Bone marrow (tissue), 2 donors: ENCODE measurements around the gene UBASH3B.

Source experiments
- DNase-seq, 2 donors: peaks; one replicate each; lab custom pipeline; 2025; lab: John Stamatoyannopoulos, UW

Gene UBASH3B

DNA sequence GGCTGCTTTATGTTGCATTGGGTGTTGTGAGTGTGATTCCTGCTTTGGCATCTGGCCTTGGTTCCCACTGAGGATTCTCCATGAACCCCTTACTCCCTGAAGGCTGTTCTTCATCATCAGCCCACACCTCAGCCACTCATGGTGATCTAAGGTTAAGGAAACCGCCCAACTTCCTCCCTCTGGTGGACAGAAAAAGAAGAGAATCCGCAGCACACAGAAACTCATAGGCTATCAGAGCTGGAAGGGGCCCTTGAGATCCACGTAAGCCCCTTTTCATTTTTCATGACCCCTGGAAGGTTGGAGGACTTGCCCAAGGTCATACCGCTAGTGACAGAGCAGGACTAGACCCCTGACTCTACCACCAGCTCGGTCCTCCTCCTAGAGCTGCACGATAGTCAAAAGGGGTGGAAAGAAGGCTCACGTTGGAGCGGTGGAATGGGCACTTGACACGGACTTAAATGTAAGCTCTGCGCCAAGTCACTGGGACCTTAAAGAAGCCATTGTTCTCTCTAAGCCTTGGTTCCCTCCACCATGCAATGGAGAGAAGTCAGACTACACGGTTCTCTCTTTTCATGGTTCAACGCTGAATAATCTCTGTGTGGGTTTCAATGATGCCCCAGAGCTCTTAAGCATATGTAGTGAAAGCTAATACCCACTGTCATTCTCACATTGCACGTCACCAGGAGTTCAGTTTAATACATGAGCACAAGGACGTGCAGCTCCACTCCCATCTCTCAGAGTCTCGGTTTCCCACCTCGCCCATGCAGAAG is 99.2 kb downstream of the UBASH3B start:
- DNase-seq = peak in 1 of 2 donors; percentile 54

DNA sequence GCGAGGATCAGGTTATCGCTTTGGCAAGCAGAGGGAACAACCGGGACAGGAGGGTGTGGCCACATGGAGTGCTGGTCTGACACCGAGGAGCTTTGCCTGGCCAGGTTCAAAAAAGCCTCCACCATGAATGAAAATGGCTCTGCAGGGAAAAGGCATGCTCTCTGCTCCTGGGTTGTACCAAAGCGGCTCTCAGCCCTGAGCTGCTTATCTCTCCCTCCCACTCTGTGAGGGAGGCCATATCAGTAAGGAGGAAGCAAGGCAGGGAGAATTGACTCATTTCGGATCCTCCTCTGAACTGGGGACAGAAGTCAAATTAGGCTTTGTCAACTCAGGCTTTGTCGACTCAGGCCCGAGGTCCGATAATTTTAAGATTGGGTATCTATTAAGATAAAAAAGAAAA is 99.9 kb downstream of the UBASH3B start:
- DNase-seq = no peak

DNA sequence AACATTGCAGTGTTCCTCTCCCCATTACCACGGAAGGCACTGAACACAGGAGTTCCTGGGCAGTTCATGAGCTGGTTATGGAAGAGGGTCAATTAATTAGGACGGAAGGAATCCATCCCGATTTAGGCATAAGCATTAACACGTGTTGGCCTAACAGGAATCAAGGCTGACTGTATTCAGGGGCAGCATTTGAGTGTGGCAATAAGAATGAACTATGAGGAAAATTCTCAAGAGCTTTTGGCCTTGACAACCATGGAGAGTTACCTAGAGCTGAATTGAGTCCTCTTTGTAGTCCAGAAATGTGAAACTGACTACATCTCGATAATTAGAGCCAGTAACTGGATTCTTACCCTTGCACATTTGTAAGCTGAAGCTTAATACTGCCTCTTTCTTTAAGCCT is 100.4 kb downstream of the UBASH3B start:
- no peak for DNase-seq

DNA sequence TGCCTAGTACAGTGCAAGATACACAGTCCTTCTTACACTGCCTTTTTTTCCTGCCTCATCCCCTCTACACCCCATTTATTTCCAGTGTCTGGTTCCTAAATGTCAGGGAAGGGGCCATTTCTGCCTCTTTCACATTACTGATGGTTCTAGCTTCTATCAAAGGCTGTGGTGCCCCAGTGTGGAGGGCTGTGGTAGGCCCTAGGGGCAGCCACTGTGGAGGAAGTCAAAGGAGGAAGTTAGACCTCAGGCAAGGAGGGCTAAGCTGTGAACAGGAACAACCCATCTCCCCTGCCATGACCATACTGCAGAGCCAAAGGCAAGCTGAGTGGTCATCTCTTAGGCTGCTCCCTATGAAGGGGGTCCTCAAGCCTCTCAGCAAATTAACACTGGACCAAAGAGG is 100.9 kb downstream of the UBASH3B start:
- peak; percentile 16 to 90 for DNase-seq

- DNase-seq = no peak
Measured at GRCh38 chr11:122757201-122757600, 101.7 kb downstream of the UBASH3B start.

GRCh38 chr11:122758339-122758738 is 102.8 kb downstream of the UBASH3B start:
- DNase-seq = no peak

- DNase-seq = peak in 1 of 2 donors; percentile 56
Measured at GRCh38 chr11:122758974-122759373, 103.5 kb downstream of the UBASH3B start.

GRCh38 chr11:122763108-122763507 is 107.6 kb downstream of the UBASH3B start:
- no peak for DNase-seq

DNA sequence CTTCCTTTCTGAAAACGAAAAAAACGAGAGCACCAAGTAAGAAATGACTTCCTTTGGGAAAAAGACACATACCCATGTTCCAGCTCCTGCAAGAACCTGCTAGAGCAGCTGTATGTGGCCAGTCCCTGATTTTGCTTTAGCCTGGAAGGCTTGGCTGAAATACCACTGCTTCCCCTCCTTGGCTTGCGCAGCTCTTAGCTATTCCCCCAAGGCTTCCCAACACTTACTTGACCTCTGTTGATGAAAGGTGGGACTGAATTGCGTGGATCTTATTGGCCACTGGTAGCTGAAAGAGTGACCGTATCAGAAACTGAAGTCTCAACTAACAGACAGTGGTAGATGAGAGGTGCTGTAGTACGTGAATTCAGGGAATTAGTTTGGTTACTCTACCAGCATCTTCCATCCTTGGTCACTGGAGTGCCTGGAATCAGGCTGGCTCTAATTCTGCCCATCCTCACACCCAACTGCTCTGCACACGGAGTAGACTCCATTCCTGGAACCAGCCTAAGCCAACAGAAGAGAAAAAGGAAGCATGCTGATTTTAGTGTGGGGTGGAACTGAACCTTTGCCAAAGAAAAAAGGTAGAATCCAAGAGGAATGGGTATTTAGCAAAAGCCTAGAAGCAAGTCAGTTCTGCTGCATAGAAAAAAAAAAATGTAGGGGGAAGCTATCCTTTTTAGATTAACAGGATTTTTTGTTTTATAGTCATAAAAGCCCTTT is 109.0 kb downstream of the UBASH3B start:
- DNase-seq = no peak

DNA sequence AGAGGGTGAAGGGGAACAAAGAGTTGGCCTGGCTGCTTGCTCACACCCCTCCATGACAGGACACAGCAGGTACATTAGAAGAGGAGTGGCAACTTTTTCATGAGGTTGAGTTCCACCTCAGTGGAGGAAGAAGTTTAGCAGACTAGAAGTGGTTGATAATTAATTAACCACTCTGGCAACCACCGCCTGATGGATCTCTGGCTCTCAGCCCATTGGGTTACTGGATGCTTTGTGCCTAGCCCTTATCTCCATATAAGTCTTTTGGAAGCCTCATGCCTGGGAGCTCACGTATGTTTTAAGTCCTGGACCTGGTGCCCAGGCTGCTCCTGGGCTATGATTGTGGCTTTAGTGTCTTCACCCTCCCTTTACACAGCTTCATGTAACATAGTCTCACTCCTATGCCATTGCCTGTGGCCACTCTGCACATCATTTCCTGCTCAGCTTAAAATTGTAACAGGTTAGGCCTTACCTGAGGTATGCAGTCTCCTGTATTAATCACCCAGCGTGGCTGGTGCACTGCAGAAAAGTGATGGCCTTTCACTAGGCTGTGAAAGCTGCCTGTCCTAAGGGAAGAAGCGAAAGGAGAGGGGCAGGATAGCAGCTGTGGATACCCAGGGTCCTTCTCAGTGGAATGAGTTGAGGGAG is 110.1 kb downstream of the UBASH3B start:
- no peak for DNase-seq

DNA sequence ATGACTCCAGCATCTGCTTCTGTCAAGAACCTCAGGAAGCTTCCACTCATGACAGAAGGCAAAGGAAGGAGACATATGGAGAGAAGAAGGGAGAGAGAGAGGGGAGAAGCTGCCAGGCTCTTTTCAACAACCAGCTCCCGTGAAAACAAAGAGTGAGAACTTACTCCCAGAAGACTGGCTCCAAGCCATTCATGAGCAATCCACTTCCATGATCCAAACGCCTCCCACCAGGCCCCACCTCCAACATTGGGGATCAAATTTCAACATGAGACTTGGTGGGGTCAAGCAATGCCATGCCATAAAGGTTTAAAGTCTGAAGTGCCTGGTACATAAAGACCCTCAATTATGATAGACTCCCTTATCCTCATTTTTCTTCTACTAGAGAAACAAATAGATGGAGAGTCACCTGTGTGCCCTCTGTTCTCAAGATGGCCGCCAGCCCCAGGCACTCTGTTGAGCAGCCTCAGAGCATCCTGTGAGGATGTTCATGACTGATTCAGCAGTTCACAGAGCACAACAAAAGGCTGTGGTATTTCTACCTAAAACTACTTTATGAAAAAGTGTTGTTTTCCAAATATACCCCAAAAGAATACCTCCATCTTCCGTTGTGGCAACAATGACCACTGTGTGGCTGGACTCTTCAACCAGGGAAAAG is 113.7 kb downstream of the UBASH3B start:
- no peak for DNase-seq

DNA sequence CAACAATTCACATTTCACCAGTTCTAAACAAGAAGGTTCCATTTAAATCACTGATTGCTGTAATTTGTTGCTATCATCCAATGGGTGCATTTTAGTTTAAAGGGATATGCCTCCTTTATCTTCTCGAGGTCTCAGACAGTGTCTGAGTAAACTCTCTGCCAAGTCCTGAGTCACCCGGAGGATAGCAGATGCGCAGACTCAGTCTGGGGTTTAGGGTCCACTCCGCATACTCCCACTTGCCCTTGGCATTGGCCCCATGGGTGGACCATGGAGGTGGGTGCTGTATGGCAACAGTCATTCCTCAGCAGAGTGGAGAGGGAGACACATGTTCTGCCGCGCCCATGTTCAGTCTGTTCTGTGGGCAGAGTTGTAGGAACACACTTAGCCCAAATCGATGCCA is 117.4 kb downstream of the UBASH3B start:
- DNase-seq = no peak

- DNase-seq = no peak
Measured at GRCh38 chr11:122773781-122774266, 118.3 kb downstream of the UBASH3B start.

GRCh38 chr11:122775675-122776271 is 120.3 kb downstream of the UBASH3B start:
- no peak for DNase-seq

- no peak for DNase-seq
Measured at GRCh38 chr11:122776546-122776945, 121.0 kb downstream of the UBASH3B start.

DNA sequence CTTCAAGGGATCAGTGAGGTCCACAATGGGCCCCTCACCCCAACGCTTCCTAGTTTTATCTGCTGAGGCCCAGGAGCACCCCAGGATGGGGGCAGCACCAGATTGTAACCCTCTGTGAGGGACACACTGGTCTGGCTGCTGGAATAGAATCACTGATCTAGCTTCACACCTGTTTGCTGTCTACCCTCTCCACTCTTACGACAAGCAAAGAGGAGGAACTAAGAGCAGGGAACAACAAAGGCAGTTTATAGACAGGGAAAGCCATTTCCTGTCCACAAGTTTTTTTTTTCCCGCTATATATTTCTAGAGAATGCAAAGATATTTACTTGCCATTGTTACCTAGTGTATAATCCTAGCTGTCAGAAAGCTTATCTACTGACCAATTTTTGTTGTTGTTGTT is 121.8 kb downstream of the UBASH3B start:
- DNase-seq = no peak

DNA sequence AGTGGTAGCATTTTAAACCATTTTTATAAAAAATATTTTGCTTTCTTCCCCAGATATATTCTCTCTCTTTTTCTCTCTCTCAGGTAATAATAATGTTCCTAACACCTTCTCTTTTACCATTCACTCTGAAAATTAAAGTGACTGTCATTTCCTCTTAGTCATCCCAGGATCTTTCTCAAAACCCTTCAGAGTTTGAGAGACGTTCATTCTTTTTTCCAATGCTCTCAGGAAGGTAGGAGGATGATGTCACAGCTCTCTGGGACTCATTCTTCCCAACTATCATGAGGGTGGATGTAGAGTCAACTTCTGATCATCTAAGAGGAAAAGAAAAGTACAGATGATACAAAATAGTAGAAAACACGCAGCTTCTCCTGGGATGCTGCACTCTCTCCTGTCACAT is 122.6 kb downstream of the UBASH3B start:
- DNase-seq = no peak

GRCh38 chr11:122779047-122779629 is 123.6 kb downstream of the UBASH3B start:
- DNase-seq = no peak

DNA sequence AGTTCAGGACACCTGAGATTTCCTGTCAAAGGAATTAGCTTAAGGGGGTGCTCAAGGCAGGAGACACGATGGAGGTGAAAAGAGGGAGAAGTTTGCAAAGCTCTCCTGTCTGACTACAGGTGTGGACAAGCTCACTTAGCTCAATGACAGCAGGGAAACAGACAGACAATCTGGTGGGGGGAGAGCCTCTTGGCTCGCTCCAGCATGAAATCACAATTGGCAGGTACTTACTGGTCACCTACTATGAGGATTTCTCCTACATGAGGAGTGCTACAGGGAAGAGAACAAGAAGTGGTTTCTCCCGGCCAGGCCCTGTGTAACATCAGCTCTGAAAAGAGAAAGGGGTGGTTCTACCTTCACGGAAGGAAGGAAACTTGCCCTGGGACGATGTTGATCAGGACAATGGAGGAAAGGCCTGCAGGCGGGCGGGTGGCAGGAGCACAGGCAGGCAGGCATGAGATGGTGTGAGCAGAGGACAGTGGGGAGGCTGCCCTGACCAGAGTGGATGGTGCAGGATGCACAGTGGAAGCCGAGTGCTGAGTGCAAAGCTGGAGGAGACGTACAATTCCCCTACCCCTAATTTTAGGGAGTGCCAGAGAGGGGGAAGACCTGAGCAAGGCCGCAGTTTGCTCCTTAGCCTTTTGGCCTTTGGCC is 124.9 kb downstream of the UBASH3B start:
- DNase-seq = no peak

GRCh38 chr11:122781378-122782195 is 126.1 kb downstream of the UBASH3B start:
- DNase-seq = peak; percentile 45 to 69
